Smooth muscle cell of the brain vasculature (primary cell): ENCODE results near the gene ABL1.
"Not testable (repeated sequence)": the region's sequence is repeated elsewhere in the genome, so short reads cannot be mapped to it uniquely, and the experiment has no call there.

Experiments used
- DNase-seq: peaks from one replicate; pipeline ENCODE4 v3.0.0-alpha.2; 2012; ENCODE audit warnings: low read depth, low spot score

The ABL1 gene

DNA sequence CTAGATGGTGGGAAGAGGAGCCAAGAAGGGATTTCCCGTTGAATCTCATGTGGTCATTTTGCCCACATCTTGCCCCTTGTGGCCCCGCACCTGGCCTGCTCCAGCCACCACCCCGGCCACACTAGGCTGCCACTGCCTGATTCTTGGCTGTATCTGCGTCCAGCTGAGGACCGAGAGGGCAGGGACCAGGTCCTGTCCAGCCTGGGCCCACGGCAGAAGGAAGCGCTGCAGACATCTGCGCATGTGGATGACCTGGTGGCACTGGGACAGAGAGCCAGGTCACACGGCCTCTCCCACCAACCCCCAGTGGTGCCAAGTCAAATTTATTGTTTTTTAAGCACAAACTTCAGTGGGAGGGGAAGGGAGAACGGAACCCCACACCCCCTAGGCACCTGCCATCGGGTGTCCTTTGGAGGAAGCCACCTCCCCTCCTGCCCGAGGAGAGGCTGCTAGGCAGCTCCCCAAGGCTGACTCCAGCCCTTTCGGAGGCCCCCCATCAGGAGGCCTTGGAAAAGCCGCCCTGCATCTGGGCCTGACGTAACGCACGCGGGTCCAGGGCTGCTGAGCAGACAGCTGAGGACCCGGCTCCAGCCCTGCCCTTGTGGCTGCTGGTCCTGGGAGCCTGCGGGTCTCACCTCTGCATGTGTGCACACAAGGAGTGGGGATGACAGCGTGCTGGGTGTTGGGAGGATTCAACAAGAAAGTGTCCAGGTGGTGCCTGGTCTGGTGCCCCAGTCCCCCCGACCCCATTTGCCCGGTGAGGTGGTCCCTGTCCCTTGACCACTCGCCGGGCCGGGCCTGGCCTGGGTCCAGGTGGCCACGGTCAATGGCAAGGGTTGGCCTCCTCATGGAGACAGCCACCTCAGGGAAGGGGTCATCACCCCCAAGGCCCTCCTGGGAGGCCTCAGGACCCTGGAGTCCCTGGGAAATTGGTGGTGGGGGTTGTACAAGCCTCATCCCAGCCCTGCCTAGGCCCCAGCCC lies 67.4 kb downstream of the ABL1 start:
- no peak for DNase-seq

DNA sequence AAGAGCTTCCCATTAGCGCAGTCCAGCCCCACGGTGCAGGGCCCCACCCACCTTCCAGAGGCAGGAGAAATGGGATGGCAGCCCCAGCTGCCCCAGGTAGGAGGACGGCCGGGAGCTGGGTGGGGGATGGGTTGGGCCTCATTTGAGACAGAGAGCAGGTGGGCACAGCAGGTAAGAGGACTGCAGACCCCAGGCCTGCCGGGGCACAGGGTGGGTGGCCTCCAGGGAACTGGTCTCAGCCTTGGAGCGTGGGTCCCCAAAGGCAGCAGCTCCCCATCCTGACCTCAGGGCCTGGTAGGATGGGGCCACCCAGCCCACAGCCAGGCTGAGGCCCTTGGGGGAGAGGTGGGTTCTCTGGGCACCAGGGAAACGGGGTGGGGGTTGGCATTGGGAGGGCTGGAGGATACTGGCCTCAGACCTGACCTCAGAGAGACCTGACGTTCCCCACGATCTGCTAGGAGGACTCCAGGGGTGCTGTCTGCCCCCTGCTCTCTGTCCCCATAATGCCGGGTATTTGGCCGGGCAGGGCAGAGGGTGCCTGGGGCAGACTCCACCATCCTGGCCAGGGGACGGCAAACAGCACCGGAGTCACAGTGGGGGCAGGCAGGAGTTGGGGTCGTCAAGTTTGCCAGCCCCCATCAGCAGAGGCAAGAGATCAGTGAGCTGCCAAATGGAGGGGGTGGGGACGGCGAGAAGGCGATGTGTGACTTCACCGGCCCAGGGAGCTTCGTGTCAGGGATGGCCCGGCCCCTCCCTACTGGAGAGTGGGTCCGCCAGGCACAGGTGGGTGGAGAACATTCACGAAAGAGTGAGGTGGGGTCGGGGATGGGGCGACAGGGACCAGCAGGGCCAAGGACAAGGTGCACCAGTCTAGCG lies 68.4 kb downstream of the ABL1 start:
- DNase-seq = no peak

DNA sequence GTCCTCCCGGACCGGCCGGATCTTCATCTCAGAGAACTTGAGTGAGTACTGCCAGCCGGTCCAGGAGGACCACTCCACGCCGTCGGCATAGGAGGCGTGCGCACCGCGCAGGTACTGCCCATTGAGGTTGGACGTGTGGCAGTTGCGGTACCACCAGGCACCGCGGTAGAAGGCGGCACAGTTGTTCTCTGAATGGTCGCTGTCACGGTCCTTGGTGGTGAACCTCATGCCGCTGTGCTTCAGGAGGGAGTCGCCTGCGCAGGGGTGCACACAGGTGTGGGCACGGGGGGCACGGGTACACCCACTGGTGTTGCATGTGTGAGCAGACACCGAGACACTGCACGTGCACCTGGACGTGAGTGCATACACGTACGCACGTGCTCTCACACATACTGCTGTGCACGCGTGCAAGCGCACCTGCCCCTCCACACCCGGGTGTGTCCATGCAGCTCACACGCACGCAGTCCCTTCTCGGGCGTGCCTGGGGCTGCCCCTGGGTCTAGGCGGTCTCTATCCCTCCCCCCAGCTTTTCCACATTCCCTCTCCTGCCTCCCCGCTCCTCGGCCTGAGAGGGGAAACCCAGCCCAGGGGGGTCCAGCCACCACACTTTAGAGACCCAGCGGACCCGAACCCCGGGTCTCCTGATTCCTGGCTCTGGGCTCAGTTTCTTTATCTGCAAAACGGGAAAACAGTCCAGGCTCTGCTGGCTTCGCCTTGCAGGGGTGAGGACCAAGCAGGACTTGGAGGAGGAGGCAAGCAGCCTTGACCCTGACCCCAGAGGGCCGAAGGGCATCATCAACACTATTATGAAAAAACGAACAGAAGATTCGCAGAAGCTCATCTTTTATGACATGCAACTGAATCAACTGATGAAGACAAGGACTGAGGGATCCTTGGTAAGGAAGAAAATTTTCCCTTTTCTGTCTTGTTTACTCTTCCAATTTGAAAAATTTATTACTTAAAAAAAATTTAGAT lies 69.3 kb downstream of the ABL1 start:
- DNase-seq = no peak

DNA sequence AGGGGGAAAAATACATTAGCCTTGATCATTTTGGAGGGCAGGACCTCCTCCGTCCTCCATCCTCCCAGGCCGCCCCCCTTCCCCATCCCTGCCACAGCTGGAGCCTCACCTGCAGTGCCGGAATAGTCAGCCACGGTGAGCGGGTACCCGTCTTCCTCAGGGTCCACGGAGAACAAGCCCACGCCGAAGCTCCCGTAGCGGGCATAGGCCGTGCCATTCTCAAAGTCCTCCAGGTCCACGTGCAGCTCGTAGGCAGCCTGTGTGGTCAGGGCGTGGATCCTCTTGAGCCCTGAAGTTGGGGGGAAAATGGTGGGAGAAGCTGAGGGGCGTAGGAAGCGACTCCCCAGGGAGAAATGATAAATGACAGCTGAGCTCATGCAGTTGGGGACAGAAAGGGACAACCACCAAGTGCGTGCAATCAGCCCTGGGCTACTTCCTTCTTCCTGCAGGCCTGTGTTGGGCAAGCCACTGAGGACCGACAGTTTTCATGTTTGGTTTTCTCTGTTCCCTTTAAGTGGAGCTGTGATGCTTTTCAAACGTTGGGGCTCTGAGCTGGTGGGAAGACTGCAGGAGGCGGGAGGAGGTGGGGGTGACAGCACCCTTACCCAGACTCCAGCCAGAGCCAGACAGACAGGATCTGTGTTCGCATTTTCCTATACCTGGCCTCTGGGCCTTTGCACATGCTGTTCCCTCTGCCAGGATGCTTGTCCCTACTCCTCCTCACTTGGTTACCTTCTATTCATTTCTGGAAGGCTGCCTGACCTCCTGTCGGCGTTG lies 70.3 kb downstream of the ABL1 start:
- no peak for DNase-seq

DNA sequence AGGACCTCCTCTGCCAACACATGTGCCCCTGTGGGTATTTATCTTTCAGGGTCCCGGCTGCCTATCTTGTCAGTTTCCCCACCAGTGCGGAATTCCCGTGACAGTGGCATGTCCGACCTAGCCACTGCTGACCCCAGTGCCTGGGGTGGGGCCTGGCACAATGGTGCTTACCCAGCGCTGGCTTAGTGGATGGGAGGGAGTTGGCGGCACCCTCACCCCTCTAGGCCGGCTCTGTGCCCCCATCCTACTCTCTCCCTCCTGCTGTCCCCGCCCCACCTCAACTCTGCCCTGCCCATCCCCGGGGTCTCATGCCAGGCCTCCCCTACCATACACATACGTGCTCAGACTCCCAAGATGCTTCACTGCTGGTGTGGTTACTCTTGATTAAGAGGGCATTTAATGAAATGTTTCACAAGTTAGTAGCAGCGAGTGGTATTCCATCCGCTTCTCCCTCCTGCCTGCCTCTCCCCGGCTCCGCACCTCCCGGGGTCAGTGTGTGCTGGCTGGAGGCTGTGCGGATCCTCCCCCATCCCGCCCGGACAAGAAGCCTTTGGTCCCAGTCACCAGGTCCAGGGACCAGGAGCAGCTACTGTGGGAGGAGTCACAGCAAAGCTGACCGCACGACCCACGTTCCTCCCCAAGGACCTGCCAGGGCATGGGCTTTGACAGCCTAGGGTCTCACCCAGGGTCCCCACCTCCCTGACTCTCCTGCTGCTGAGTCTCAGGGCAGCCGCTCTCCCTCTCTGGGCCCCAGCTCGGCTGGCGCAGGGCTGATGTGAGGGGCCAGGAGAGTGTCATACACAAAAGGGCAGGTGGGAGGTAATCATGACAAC lies 71.1 kb downstream of the ABL1 start:
- DNase-seq = no peak

DNA sequence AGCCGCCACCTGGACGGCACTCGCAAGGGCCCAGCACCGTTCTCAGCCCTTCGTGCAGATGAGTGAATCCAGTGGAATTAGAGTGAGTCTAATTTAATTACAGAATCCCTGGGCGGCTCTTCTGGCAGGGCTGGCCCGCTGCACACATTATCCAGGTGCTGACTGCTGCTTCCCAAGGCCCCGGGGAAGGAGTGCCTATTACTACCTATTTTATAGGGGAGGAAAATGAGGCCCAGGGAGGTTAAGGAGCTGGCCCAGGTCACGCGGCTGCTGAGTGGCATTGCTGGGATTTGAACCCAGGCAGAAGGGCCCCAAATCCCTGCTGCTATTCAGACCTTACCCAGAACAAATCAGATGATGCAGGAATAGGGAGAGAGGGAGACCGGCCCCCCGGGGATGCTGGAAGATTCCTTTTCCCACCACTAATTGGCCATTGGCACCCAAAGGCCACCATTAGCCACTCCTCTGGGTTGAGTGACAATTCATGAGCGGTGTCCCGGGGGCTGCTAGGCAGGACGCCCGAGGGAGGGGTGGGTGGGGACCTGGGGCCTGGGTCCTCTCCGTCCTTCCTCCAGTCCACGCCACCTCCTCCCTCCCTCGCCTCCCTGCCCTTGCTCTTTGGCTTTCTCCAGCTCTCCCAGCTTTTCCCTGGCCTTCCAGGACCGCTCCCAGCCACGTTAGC lies 71.8 kb downstream of the ABL1 start:
- no peak for DNase-seq

DNA sequence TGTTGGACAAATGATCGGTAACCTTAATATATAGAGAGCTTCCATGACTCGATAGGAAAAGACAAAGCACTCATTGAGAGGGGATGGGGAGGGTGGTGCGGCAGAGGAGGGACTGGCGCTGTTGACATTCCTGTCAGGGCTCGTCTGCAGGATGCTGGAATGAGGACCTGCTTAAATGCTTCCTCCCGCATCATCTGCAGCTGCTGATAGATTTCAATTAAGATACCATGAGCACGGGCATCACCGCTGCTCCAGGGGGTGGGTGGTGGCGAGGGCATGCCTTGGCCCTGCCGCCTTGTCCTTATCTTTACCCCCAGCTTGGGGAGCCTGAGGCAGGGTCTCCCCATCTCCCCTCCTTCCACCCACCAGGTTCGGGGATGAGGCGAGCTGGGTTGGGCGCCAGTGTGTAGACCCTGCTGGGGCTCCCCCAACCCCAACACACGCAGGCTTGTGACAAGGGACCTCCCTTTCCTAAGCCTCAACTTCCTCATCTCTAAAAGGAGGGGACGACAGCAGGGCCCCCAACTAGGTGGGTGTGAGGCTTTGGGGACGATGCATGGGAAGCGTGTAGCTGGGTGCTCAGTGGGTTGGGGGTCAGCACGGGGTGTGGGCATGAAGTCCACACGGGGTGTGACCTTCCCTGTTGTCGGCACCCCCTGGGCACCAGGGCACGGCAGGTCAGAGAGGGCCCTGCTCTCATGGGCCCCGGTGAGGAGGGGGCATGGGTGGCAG lies 73.3 kb downstream of the ABL1 start:
- no peak for DNase-seq

DNA sequence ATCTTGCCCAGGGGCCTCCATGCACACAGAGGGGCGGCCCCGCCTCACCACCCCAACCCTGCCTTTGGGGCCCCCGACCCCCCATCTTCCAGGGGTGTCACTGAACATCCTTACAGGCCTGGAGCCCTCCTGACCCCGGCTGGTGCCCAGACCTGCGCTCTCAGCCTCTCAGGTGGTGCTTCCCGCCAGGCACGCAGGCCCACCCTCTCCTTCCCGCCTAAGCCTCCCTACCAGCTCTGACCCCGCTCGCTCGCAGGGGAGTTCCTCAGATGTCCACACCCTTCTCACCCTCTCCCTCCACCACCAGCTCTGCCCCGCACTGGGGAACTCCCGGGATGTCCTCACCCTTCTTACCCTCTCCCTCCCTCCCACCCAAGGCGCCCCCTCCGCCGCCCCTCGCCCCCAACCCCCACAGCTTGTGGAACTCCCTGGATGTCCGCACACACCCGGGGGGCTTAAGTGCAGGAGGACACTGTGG lies 73.9 kb downstream of the ABL1 start:
- DNase-seq = no peak

DNA sequence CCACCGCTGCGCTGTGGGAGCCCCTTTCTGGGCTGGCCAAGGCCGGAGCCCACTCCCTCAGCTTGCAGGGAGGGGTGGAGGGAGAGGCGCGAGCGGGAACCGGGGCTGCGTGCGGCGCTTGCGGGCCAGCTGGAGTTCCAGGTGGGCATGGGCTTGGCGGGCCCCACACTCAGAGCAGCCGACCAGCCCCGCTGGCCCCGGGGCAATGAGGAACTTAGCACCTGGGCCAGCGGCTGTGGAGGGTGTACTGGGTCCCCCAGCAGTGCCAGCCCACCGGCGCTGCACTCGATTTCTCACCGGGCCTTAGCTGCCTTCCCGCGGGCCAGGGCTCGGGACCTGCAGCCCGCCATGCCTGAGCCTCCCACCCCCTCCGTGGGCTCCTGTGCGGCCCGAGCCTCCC lies 75.0 kb downstream of the ABL1 start:
- not testable (repeated sequence) for DNase-seq

DNA sequence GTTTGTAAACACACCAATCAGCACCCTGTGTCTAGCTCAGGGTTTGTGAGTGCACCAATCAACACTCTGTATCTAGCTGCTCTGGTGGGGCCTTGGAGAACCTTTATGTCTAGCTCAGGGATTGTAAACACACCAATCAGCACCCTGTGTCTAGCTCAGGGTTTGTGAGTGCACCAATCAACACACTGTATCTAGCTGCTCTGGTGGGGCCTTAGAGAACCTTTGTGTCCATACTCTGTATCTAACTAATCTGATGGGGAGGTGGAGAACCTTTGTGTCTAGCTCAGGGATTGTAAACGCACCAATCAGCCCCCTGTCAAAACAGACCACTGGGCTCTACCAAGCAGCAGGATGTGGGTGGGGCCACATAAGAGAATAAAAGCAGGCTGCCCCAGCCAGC lies 75.6 kb downstream of the ABL1 start:
- DNase-seq = not testable (repeated sequence)

DNA sequence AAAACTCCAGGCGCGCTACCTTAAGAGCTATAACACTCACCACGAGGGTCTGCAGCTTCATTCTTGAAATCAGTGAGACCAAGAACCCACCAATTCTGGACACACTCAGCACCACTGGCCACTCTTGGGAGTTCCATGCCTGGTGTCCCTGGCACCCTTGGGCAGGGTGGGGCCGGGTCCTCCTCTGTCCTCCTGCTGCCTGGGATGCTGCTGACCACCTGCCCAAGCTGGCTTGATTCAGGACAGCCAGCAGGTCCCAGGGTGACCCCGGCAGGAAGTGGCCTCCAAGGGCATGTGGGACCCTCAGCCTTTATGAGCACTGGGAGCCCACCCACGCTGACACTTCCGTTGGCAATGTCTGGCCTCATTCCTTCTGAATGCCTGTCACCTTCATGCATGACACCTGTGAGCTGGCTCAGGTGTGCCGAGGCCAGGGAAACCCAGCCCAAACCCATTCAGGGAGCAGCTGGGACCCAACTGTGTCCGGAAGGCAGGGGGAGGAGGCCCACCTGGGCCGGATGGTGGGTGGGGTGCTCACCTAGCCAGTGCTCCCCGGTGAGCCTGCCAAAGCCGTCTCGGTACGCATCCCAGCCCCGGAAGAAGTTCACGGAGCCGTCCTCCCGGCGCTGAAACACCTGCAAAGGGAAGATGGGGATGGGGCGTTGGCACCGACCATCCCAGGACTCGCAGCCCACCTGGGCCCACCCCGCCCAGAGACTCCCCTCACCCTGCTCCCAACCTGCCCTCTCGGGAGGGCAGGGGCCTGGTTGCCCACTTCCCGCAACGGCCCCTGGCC lies 76.4 kb downstream of the ABL1 start:
- no peak for DNase-seq

DNA sequence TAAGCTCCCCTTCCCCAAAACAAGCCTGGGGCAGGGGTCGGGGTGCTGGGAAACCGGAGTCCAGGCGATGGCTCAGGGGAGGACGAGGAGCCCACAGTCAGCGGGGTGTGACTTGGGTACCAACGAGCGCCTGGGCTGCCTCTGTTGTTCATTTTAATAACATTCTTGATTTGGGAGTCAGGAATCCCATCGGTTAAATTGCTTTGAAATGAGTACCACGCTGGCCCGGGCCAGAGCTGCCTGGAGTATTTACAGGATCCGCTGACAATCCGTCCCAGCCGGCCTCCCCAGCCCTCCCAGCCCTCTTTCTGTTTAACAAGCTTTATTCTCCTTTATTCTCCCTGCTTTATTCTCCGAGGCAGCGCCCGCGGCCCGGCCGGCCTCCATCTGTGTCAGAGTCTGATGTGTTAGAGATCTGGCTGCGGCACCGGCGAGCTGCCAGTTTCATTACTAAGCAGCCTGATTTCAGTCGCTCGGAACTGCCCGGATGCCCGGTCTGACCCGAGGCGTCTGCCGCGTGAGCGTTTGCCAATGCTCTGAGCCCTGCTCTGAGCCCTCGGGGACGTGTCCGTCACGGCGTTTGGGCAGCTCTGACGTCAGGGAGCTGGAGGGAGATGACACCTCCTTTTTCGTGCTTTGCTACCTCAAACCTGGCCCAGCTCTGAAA lies 78.0 kb downstream of the ABL1 start:
- no peak for DNase-seq

DNA sequence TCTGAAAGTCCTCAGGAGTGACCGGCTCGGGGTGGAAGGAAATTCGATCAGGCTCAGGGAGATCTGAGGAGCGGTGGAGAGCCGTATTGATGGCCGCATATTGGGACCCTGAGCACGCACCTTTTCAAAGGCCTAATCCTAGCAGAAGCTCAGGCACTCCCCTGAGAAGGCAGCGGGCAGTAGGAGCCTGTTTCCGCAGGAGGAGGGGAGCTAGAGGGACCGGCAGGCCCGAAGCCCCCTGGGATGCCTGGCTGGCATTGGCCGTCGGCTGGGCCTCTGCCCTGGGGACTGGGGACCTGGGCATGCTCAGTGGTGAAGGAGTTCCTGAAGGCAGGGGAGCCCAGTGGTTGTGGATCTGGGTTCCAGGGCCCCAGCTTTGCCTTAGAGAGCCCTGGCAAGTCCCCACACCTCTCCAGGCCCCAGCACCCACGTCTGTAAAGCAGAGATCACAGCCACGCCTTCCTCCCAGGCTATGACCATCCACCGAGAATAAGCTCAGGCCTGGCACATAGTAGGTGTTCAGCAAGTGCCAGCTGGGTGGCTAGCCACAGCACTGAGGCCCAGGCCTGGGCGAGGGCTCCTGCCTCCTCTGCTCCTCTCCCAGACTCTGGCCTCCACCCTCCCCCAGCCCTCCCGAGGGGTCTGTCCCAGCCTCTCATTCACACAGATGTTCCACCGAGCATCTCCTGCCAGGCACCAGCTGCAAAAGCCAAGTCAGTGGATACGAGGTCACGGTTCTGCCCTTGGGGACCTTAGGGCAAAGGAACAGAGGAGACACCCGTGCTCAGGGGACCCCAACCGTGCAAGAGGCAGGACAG lies 78.8 kb downstream of the ABL1 start:
- DNase-seq = no peak

DNA sequence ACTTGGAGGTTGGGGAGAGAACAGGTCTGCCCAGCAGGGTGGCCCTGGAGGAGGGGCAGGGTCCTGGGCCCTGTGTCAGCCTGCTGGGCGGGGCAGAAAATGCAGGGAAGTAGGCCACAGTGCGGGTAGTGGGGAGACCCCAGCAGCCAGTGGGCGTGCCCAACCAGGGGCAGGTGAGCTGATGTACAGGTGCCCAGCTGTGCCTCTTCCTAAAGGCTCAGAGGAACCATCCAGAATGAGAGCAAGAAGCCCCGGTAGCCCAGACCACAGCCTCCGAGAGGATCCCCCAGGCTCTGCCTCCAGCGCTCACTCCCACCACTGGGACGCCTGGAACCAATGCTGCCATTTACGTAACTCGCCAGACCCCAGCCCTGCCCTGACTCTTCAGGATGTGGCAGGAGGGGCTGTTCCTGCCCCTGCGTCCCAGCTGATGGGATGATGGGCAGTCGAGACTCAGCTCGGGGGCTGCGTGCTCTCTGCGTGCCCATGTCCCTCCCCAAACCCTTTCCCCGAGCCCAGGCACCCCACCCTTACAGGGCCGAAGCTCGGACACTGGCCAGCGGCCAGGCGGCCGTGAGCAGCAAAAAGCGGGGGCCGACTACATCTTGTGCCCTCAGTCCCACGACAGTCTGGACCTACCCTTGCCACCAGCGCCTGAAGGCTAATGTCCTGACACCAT lies 79.5 kb downstream of the ABL1 start:
- no peak for DNase-seq

DNA sequence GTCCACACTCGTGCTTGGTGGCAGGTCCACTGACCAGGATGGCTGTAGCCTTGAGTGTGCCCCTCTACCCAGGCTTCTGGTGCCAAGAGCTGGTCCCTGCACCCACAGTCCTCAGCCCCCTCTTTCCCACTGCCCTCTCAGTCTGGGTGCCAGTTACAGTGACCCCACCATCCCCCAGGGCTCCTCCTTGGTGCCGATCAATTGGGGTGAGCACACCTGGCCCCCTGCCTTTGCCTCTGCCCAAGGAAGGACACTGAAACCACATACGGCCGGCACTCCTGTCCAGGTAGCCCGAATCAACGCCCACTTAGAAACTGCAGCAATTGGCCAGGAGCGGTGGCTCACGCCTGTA lies 80.0 kb downstream of the ABL1 start:
- DNase-seq = no peak
